Peyer's patch (tissue), 4 donors: Measurements from ENCODE around the gene TMEM45A.

ENCODE experiments used
- CTCF ChIP-seq, 6 experiments: fragments of 450-650 bp in 4 of 6; fragments of 200-600 bp in 2 of 6; sonication (generic) in 1 of 6; IDR thresholded peaks; one replicate each; pipeline ENCODE4 v1.5.1; 2017 to 2019; ENCODE audit warnings: antibody characterized with exemption in 6 of 6, mild to moderate bottlenecking in 3 of 6, moderate library complexity in 1 of 6
- POLR2A ChIP-seq, 2 donors: fragments of 450-650 bp; IDR thresholded peaks; one replicate each; pipeline ENCODE4 v1.5.1; 2017; ENCODE audit warnings: antibody characterized with exemption in 2 of 2, mild to moderate bottlenecking in 2 of 2, moderate library complexity in 2 of 2

- no peak for TF ChIP-seq POLR2A (IDR thresholded peaks at IDR 0.05)
- TF ChIP-seq CTCF (IDR thresholded peaks at IDR 0.05) = peak; percentile 76 to 95 (median 92)
Observed at GRCh38 chr3:100590114-100590839, 97.9 kb downstream of the TMEM45A start.
